Colonic mucosa (tissue), 4 donors: ENCODE measurements around the gene MSI2. TPM values are rescaled to one million over a fixed set of nuclear protein-coding genes. Genes with fewer than 3 reads are reported as not detected.

Source experiments
- DNase-seq: peaks from one replicate; pipeline ENCODE4 v3.0.0-alpha.2; 2020
- H3K27ac ChIP-seq: fragments of 200-600 bp; one replicate; pipeline ENCODE4 v1.8.0; 2021
- H3K27me3 ChIP-seq: fragments of 200-600 bp; one replicate; pipeline ENCODE4 v1.8.0; 2021
- H3K36me3 ChIP-seq: fragments of 200-600 bp; one replicate; pipeline ENCODE4 v1.8.0; 2021
- H3K4me1 ChIP-seq: fragments of 200-600 bp; one replicate; pipeline ENCODE4 v1.8.0; 2021; ENCODE audit warnings: mild to moderate bottlenecking
- H3K4me3 ChIP-seq: fragments of 200-600 bp; one replicate; pipeline ENCODE4 v1.8.0; 2021
- H3K9ac ChIP-seq, 2 donors: one replicate each; pipeline ENCODE4 v1.7.0; 2013; ENCODE audit warnings: control low read depth in 2 of 2, low read depth in 2 of 2, low read length in 2 of 2
- H3K9me3 ChIP-seq: fragments of 200-600 bp; one replicate; pipeline ENCODE4 v1.8.0; 2021
- CTCF ChIP-seq: fragments of 200-600 bp; IDR thresholded peaks from one replicate; pipeline ENCODE4 v1.8.0; 2022; ENCODE audit warnings: antibody characterized with exemption, mild to moderate bottlenecking
- intact Hi-C: fragments of 100-400 bp; cut with DNase I; formaldehyde crosslinking; loops from one replicate; pipeline ENCODE4 v1.14.1; 2022
- total RNA-seq, 2 donors: library from RNA; stranded (reverse); fragmentation: NEBNext Ultra II Directional in 1 of 2; extraction: Animal tissue kit (Norgen Biotek cat#: 25700) in 1 of 2; gene quantifications; one replicate each; pipeline ENCODE4 v1.2.1, GENCODE V29; 2021
- donor health status: healthy.
- donor health status: DM: no; HTN: no; CAD: no.
- donor health status: DM: no; HTN: no; CAD: no.

Gene MSI2
- total RNA-seq, 2 donors from 2014 or later: 61.6 to 75.4 TPM

- no peak overlapping the region for H3K9ac ChIP-seq
- H3K4me1 ChIP-seq: no peaks in the 10 kb centered on the region
- TF ChIP-seq CTCF: no peak
- H3K27me3 ChIP-seq: no peaks in the 10 kb centered on the region
- no peaks in the 10 kb centered on the region for H3K9me3 ChIP-seq
- H3K36me3 ChIP-seq: no peaks in the 10 kb centered on the region
- peak; percentile 2 for DNase-seq
- H3K4me3 ChIP-seq: no peak overlapping the region
- intact Hi-C loops: no loop called here
- H3K27ac ChIP-seq: no peak overlapping the region
Measured at GRCh38 chr17:57668332-57668731, 412.0 kb downstream of the MSI2 start.

DNA sequence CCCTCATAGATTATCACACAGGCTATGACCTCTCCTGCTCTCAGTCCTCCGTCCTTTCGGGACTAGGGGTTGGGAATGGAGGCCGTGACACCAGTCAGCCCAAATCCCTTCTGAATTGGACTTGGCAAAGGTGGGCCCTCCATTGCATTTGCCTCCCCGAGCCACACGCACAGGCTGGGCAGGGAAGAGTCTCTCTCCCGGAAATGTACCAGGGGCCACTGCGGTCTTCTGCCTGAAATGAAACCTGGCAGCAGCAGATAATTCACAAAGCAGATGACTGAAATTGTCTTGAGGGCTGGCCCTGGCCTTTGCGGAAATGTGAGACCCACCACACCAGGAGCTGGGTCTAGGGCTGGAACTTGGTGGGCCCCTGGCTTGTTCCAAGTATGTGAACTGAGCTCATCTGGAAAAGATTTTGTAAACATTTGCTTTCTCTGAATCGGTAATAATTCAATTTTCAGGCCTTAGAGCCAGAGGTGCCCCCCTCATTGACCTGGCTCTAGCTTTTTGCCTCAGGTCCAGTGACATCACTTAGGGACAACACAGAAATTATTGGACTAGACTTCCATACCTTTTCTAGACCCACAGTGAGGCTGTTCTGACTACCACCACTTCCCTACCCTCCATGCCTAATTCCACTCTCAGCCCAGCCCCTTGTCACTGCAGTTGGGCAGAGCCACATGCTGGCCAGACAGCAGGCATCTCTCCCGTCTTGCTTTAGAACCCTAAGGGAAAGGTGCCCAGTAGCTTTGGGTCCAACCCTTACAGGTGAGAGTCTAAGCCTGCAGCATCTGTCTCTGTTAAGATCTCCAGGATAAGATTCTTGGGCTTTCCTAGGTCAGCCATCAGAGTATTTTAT, 413.6 kb downstream of the MSI2 start:
- H3K9ac ChIP-seq: no peak overlapping the region
- no peak overlapping the region for H3K27ac ChIP-seq
- no peak for TF ChIP-seq CTCF
- no peaks in the 10 kb centered on the region for H3K4me1 ChIP-seq
- H3K27me3 ChIP-seq: no peaks in the 10 kb centered on the region
- intact Hi-C loops: loop anchor here (5.0 to 10.0 kb wide), 2 partner anchors 73 to 535 kb away; no protein-coding TSS in a partner anchor
- no peak overlapping the region for H3K4me3 ChIP-seq
- H3K36me3 ChIP-seq: no peaks in the 10 kb centered on the region
- no peaks in the 10 kb centered on the region for H3K9me3 ChIP-seq
- DNase-seq: peak; percentile 11

- Histone ChIP-seq H3K9ac (no peak overlapping the region), H3K4me1 (no peaks in the 10 kb centered on the region), H3K4me3 (no peak overlapping the region), H3K9me3 (no peaks in the 10 kb centered on the region), H3K36me3 (no peaks in the 10 kb centered on the region), H3K27me3 (no peaks in the 10 kb centered on the region), H3K27ac (no peak overlapping the region)
- peak; percentile 10 for DNase-seq
- no peak for TF ChIP-seq CTCF
- intact Hi-C loops: loop anchor here (5.0 to 10.0 kb wide), 2 partner anchors 74 to 536 kb away; no protein-coding TSS in a partner anchor
Measured at GRCh38 chr17:57670769-57671569, 414.6 kb downstream of the MSI2 start.

- Histone ChIP-seq H3K27ac (no peak overlapping the region), H3K4me1 (no peaks in the 10 kb centered on the region), H3K9me3 (no peaks in the 10 kb centered on the region), H3K27me3 (no peaks in the 10 kb centered on the region), H3K36me3 (no peaks in the 10 kb centered on the region), H3K4me3 (no peak overlapping the region), H3K9ac (no peak overlapping the region)
- peak; percentile 55 for DNase-seq
- intact Hi-C loops: loop anchor here (2.0 to 10.0 kb wide), 3 partner anchors 75 to 537 kb away; no protein-coding TSS in a partner anchor
- TF ChIP-seq CTCF: peak; percentile 89
Measured at GRCh38 chr17:57671667-57672632, 415.6 kb downstream of the MSI2 start.

GRCh38 chr17:57672971-57673370, 416.6 kb downstream of the MSI2 start:
- intact Hi-C loops: loop anchor here (2.0 to 10.0 kb wide), 3 partner anchors 76 to 538 kb away; no protein-coding TSS in a partner anchor
- Histone ChIP-seq H3K4me3 (no peak overlapping the region), H3K27ac (no peak overlapping the region), H3K27me3 (no peaks in the 10 kb centered on the region), H3K4me1 (no peaks in the 10 kb centered on the region), H3K9ac (no peak overlapping the region), H3K36me3 (no peaks in the 10 kb centered on the region), H3K9me3 (no peaks in the 10 kb centered on the region)
- no peak for TF ChIP-seq CTCF
- peak; percentile 6 for DNase-seq
